Pancreas (tissue), 10 donors: ENCODE results near the gene HOXA1. TPM values are rescaled to one million over a fixed set of nuclear protein-coding genes. Genes with fewer than 3 reads are reported as not detected.

Experiments used
- ATAC-seq, 4 donors: fragments of 200-7000 bp; cut with Tn5 transposase; one replicate each; pipeline versions ENCODE4 v1.8.0 to v1.9.1; 2020; ENCODE audit warnings: mild to moderate bottlenecking in 4 of 4, moderate library complexity in 4 of 4
- DNase-seq, 6 donors: peaks; one replicate each; pipeline ENCODE4 v3.0.0-alpha.2; 2020
- FAIRE-seq: peaks from 2 replicates; lab custom pipeline; 2012; peaks lifted over from hg19 to GRCh38; lab: Jason Lieb, UNC
- H3K27ac ChIP-seq, 4 donors: fragments of 200-600 bp; sonication (generic); 1 replicate in 3 of 4; 2 replicates in 1 of 4; pipeline versions ENCODE4 v1.5.0 to v1.8.0; 2020
- H3K27me3 ChIP-seq, 4 donors: fragments of 200-600 bp; one replicate each; pipeline ENCODE4 v1.8.0; 2021
- H3K36me3 ChIP-seq, 3 donors: fragments of 200-600 bp; sonication (generic) in 1 of 3; one replicate each; pipeline versions ENCODE4 v1.5.0 to v1.8.0; 2020 to 2021
- H3K4me1 ChIP-seq, 3 donors: fragments of 200-600 bp; one replicate each; pipeline ENCODE4 v1.8.0; 2021
- H3K4me3 ChIP-seq, 4 donors: fragments of 200-600 bp; sonication (generic) in 2 of 4; one replicate each; pipeline versions ENCODE4 v1.5.0 to v1.8.0; 2020 to 2021
- H3K9me3 ChIP-seq, 4 donors: fragments of 200-600 bp; one replicate each; pipeline ENCODE4 v1.8.0; 2021
- CTCF ChIP-seq, 4 donors: fragments of 200-600 bp; sonication (generic) in 3 of 4; IDR thresholded peaks; one replicate each; pipeline versions ENCODE4 v1.5.0 to v1.8.0; 2021; ENCODE audit warnings: antibody characterized with exemption in 4 of 4
- WGBS, 2 donors: extraction: QIAGEN DNeasy Blood & Tissue Kit; methylation state at CpG; one replicate each; pipeline ENCODE4 v1.1.7; 2013; 5-methylcytosine and 5-hydroxymethylcytosine counted together
- intact Hi-C, 3 donors: fragments of 100-400 bp; cut with DNase I; formaldehyde crosslinking; loops; one replicate each; pipeline versions ENCODE4 v1.11.1 to v1.14.2; 2022
- polyA plus RNA-seq, 2 donors: library from polyadenylated mRNA; stranded (reverse); fragments of 200-250 nt; gene quantifications; one replicate each; pipeline ENCODE4 v1.2.3, GENCODE V29; 2013
- total RNA-seq, 6 donors: library from RNA; stranded (reverse); fragmentation: NEBNext Ultra II Directional in 4 of 6; extraction: Animal tissue kit (Norgen Biotek cat#: 25700) in 4 of 6; gene quantifications; one replicate each; pipeline versions ENCODE4 v1.2.1 to v1.2.4, GENCODE V29; 2021 to 2023
- donor health status: healthy with polysubstance abuse.
- donor health status: DM: no; HTN: no; CAD: no; lungs with moderate emphysema.
- donor health status: DM: no; HTN: no; CAD: no.
- donor health status: control.
- donor health status: control.
- donor health status: Bipolar disorder and iron deficiency.
- donor health status: DM: yes; HTN: yes; CAD: no.
- donor health status: DM: no; HTN: no; CAD: no.
- donor health status: DM: no; HTN: no; CAD: no.
- donor health status: DM: yes; HTN: yes; CAD: no.

The HOXA1 gene
- total and polyA plus RNA-seq, 8 donors, result 0.05 to 0.16 (median 0.12) TPM; not detected in 5

- H3K9me3 ChIP-seq, result no peaks in the 10 kb centered on the region
- no peak for TF ChIP-seq CTCF (IDR thresholded peaks at IDR 0.05)
- no peaks in the 10 kb centered on the region for H3K36me3 ChIP-seq
- intact Hi-C loops, result no loop called here
- ATAC-seq (no peak), DNase-seq (no peak), FAIRE-seq (no peak)
- 23 to 36% methylated on average over 2 of the region's 2 CpGs for WGBS, 2 donors
- no peak overlapping the region for H3K27ac ChIP-seq
- no peaks in the 10 kb centered on the region for H3K4me1 ChIP-seq
- H3K4me3 ChIP-seq, result no peak overlapping the region
- no peaks in the 10 kb centered on the region for H3K27me3 ChIP-seq
These were observed 31.6 kb downstream of the HOXA1 start for GRCh38 chr7:27064159-27064558.

GRCh38 chr7:27062946-27063345 lies 32.9 kb downstream of the HOXA1 start:
- Histone ChIP-seq H3K27ac (no peak overlapping the region), H3K27me3 (no peaks in the 10 kb centered on the region), H3K4me3 (no peak overlapping the region), H3K9me3 (no peaks in the 10 kb centered on the region), H3K4me1 (no peaks in the 10 kb centered on the region), H3K36me3 (no peaks in the 10 kb centered on the region)
- intact Hi-C loops, result no loop called here
- TF ChIP-seq CTCF (IDR thresholded peaks at IDR 0.05), result no peak
- FAIRE-seq (no peak), DNase-seq (no peak), ATAC-seq (no peak)
- WGBS, 2 donors, result 81 to 85% methylated on average over 4 of the region's 4 CpGs

GRCh38 chr7:27053153-27053552 lies 42.6 kb downstream of the HOXA1 start:
- no peak overlapping the region for H3K4me3 ChIP-seq
- ATAC-seq, result no peak

DNA sequence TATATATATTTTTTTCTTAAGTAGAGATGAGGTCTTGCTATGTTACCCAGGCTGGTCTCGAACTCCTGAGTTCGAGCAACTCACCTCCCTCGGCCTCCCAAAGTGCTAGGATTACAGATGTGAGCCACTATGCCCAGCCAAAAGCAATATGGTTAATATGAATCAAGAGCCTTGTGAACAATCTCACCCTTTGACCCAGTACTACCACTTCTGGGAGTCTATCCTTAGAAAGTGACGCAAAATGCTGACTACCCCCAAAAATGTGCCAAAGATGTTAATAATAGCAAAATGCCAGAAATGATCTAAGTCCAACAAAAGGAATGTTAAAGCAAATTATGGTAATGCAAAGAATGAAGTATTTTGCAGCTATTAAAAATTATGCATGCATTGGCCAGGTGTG lies 44.3 kb downstream of the HOXA1 start:
- WGBS, 2 donors, result 72 to 87% methylated on average over 4 of the region's 4 CpGs
- FAIRE-seq, result no peak
- no peaks in the 10 kb centered on the region for H3K4me1 ChIP-seq
- no peaks in the 10 kb centered on the region for H3K9me3 ChIP-seq
- no peak overlapping the region for H3K27ac ChIP-seq
- no peak overlapping the region for H3K4me3 ChIP-seq
- no peaks in the 10 kb centered on the region for H3K36me3 ChIP-seq
- no peak for DNase-seq
- intact Hi-C loops, result no loop called here
- H3K27me3 ChIP-seq, result peaks cover 0 to under 1% (median 0%) of the 10 kb centered on the region in 4 donors
- no peak for TF ChIP-seq CTCF (IDR thresholded peaks at IDR 0.05)
- ATAC-seq, result no peak

More at GRCh38 chr7:27053153-27053552, 42.6 kb downstream of the HOXA1 start:
- H3K4me1 ChIP-seq, result no peaks in the 10 kb centered on the region
- H3K27ac ChIP-seq, result no peak overlapping the region
- H3K9me3 ChIP-seq, result no peaks in the 10 kb centered on the region
- FAIRE-seq, result no peak
- WGBS, 2 donors, result 44 to 54% methylated on average over 3 of the region's 3 CpGs
- no peaks in the 10 kb centered on the region for H3K36me3 ChIP-seq
- intact Hi-C loops, result no loop called here
- no peak for TF ChIP-seq CTCF (IDR thresholded peaks at IDR 0.05)
- DNase-seq, result no peak
- peaks cover 0 to 6% (median 0%) of the 10 kb centered on the region in 4 donors for H3K27me3 ChIP-seq

GRCh38 chr7:27048438-27048837 lies 47.4 kb downstream of the HOXA1 start:
- WGBS, 2 donors, result 79 to 87% methylated on average over 10 of the region's 10 CpGs
- H3K36me3 ChIP-seq, result no peaks in the 10 kb centered on the region
- no peak overlapping the region for H3K27ac ChIP-seq
- no peaks in the 10 kb centered on the region for H3K4me1 ChIP-seq
- FAIRE-seq (no peak), ATAC-seq (no peak), DNase-seq (no peak)
- TF ChIP-seq CTCF (IDR thresholded peaks at IDR 0.05), result no peak
- H3K9me3 ChIP-seq, result no peaks in the 10 kb centered on the region
- no peak overlapping the region for H3K4me3 ChIP-seq
- intact Hi-C loops, result no loop called here
- no peaks in the 10 kb centered on the region for H3K27me3 ChIP-seq
